ENCODE data around the gene RAB37. TPM values are rescaled to one million over a fixed set of nuclear protein-coding genes. Genes with fewer than 3 reads are reported as not detected.
A peak's percentile ranks its signal among the peaks of the same experiment; 100 is the strongest.

The RAB37 gene
- total RNA-seq, 1 donor, result 0.09 TPM

DNA sequence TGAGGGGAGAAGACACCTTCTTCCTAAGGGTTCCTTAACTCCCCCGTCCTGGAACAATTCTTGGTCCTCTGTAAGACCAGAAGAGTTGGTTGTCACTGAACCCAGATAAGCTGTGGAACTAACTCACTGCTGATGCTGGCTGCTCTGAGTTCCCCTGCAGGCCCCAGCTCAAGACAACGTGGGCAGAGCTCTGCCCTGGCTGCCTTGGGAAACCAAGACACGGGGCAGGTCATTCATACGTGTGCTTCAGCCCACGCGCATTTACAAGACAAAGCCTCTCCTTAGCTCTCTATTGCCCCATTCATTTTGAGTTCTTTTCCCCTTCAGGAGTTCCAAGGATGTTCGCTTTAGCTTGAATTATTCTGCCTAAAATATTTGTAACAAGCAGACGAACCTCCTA is 42.4 kb downstream of the RAB37 start:
- TF ChIP-seq, protein P1, sequence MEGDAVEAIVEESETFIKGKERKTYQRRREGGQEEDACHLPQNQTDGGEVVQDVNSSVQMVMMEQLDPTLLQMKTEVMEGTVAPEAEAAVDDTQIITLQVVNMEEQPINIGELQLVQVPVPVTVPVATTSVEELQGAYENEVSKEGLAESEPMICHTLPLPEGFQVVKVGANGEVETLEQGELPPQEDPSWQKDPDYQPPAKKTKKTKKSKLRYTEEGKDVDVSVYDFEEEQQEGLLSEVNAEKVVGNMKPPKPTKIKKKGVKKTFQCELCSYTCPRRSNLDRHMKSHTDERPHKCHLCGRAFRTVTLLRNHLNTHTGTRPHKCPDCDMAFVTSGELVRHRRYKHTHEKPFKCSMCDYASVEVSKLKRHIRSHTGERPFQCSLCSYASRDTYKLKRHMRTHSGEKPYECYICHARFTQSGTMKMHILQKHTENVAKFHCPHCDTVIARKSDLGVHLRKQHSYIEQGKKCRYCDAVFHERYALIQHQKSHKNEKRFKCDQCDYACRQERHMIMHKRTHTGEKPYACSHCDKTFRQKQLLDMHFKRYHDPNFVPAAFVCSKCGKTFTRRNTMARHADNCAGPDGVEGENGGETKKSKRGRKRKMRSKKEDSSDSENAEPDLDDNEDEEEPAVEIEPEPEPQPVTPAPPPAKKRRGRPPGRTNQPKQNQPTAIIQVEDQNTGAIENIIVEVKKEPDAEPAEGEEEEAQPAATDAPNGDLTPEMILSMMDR (IDR thresholded peaks at IDR 0.05; ENCODE audit: insufficient read depth, low read length), result no peak
- DNase-seq (ENCODE audit: low read depth), result no peak
- H3K4me3 ChIP-seq (ENCODE audit: low read depth, low read length), result no peak overlapping the region

- TF ChIP-seq, protein P1 (IDR thresholded peaks at IDR 0.05; ENCODE audit: insufficient read depth, low read length), result no peak
- no peak overlapping the region for H3K4me3 ChIP-seq (ENCODE audit: low read depth, low read length)
- no peak for DNase-seq (ENCODE audit: low read depth)
Observed at GRCh38 chr17:74779948-74780400, 42.9 kb downstream of the RAB37 start.

- no peak overlapping the region for H3K4me3 ChIP-seq (ENCODE audit: low read depth, low read length)
- TF ChIP-seq, protein P1 (IDR thresholded peaks at IDR 0.05; ENCODE audit: insufficient read depth, low read length), result peak; percentile 8
- DNase-seq (ENCODE audit: low read depth), result no peak
Observed at GRCh38 chr17:74780443-74781238, 43.6 kb downstream of the RAB37 start.

GRCh38 chr17:74782571-74782970 is 45.5 kb downstream of the RAB37 start:
- no peak for DNase-seq (ENCODE audit: low read depth)
- H3K4me3 ChIP-seq (ENCODE audit: low read depth, low read length), result no peak overlapping the region
- TF ChIP-seq, protein P1 (IDR thresholded peaks at IDR 0.05; ENCODE audit: insufficient read depth, low read length), result no peak

- H3K4me3 ChIP-seq (ENCODE audit: low read depth, low read length), result no peak overlapping the region
- TF ChIP-seq, protein P1 (IDR thresholded peaks at IDR 0.05; ENCODE audit: insufficient read depth, low read length), result no peak
- no peak for DNase-seq (ENCODE audit: low read depth)
Observed at GRCh38 chr17:74784125-74784810, 47.2 kb downstream of the RAB37 start.

DNA sequence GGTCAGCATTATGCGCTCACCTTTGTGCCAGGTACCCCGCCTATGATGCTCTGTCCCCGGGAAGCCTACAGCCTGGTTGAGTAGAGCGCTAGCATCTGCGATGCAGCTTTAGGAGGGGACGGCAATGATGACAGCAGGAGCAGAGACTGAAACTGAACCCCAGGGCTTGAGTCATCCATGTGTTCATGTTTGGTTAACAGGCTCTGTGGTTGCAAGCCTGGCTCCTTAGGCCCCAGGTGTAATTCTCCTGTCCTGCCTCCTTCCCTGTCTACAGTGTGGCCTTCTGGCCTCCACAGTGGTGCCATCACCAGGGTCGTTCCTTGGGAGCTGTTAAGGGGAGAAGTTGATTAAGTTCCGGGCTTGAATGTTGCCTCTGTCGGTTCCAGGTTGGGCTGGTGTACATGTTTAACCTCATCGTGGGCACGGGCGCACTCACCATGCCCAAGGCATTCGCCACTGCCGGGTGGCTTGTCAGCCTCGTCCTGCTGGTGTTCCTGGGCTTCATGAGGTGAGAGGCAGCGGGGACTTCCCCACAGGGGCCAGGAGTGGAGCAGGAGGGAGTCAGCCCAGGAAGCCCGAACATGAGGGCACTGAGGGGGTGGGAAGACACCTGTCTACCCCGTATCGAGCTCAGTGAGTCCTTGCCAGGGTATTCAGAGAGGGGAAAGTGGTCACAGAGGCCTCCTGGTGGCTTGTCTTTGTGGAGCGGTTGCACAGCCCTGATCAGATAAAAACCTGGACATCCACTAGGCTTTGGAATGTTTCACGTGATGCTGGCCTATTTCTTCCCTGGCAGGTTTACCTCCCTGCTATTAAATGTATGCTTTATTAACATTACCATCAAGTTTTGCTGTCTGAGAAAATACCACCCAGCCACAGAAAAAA is 48.3 kb downstream of the RAB37 start:
- TF ChIP-seq, protein P1 (IDR thresholded peaks at IDR 0.05; ENCODE audit: insufficient read depth, low read length), result no peak
- DNase-seq (ENCODE audit: low read depth), result no peak
- no peak overlapping the region for H3K4me3 ChIP-seq (ENCODE audit: low read depth, low read length)
